Choroid plexus epithelial cell (primary cell): ENCODE data around the gene C1QL4.

Source experiments
- DNase-seq: peaks from one replicate; pipeline ENCODE4 v3.0.0-alpha.2; 2010; ENCODE audit warnings: low read depth
- H3K4me3 ChIP-seq: 2 replicates; pipeline ENCODE4 v1.5.1; 2011; ENCODE audit warnings: low read depth, mild to moderate bottlenecking, control low read depth, low read length, moderate library complexity
- TF ChIP-seq, protein P1 (sequence below): conservative IDR thresholded peaks from 2 replicates; pipeline ENCODE4 v1.5.1; 2011; ENCODE audit warnings: low read depth, mild to moderate bottlenecking, control low read depth, inconsistent platforms, low read length, moderate library complexity

The C1QL4 gene

GRCh38 chr12:49342914-49343731 lies 6.1 kb upstream of the C1QL4 start:
- peak overlapping the region; percentile 20 for H3K4me3 ChIP-seq
- TF ChIP-seq, protein P1, sequence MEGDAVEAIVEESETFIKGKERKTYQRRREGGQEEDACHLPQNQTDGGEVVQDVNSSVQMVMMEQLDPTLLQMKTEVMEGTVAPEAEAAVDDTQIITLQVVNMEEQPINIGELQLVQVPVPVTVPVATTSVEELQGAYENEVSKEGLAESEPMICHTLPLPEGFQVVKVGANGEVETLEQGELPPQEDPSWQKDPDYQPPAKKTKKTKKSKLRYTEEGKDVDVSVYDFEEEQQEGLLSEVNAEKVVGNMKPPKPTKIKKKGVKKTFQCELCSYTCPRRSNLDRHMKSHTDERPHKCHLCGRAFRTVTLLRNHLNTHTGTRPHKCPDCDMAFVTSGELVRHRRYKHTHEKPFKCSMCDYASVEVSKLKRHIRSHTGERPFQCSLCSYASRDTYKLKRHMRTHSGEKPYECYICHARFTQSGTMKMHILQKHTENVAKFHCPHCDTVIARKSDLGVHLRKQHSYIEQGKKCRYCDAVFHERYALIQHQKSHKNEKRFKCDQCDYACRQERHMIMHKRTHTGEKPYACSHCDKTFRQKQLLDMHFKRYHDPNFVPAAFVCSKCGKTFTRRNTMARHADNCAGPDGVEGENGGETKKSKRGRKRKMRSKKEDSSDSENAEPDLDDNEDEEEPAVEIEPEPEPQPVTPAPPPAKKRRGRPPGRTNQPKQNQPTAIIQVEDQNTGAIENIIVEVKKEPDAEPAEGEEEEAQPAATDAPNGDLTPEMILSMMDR = no peak
- no peak for DNase-seq

- peak; percentile 75 for DNase-seq
- TF ChIP-seq, protein P1 = peak; percentile 76
- peak overlapping the region; percentile 25 for H3K4me3 ChIP-seq
These were observed 5.3 kb upstream of the C1QL4 start for GRCh38 chr12:49342066-49342913.

DNA sequence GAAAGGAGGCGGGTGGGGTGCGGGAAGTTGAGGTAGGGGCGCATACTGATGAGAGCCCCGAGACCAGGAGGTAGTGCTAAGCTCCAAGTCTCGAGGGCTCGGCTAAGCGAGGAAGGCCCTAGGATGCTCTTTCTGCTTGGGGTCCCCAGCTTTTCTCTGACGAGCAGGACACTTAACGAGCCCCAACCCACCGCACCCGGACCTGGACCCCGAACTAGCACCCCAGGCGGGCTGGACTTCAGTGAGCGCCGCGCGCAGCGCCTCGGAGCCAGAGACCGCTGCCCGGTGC lies 4.7 kb upstream of the C1QL4 start:
- DNase-seq = no peak
- H3K4me3 ChIP-seq = no peak overlapping the region
- TF ChIP-seq, protein P1 = no peak

GRCh38 chr12:49340971-49341776 lies 4.2 kb upstream of the C1QL4 start:
- DNase-seq = no peak
- TF ChIP-seq, protein P1 = no peak
- no peak overlapping the region for H3K4me3 ChIP-seq

GRCh38 chr12:49340095-49340870 lies 3.3 kb upstream of the C1QL4 start:
- TF ChIP-seq, protein P1 = no peak
- no peak for DNase-seq
- no peak overlapping the region for H3K4me3 ChIP-seq

- DNase-seq = no peak
- H3K4me3 ChIP-seq = no peak overlapping the region
- TF ChIP-seq, protein P1 = no peak
These were observed 2.5 kb upstream of the C1QL4 start for GRCh38 chr12:49339464-49339861.
